IMR-90 (cell line): Measurements from ENCODE around the gene PAQR5.

ENCODE experiments used
- POLR2A ChIP-seq: IDR thresholded peaks from 2 replicates; pipeline ENCODE4 v1.6.1; 2012; ENCODE audit warnings: mild to moderate bottlenecking, low read depth, low read length
- RFX5 ChIP-seq: IDR thresholded peaks from 2 replicates; pipeline ENCODE4 v1.8.0; 2012; ENCODE audit warnings: low read depth, mild to moderate bottlenecking, low read length, moderate library complexity
- TF ChIP-seq, protein P1 (sequence below): conservative IDR thresholded peaks from 2 replicates; pipeline ENCODE4 v1.5.1; 2012; ENCODE audit warnings: mild to moderate bottlenecking, low read depth, low read length, improper control_type of control experiment

DNA sequence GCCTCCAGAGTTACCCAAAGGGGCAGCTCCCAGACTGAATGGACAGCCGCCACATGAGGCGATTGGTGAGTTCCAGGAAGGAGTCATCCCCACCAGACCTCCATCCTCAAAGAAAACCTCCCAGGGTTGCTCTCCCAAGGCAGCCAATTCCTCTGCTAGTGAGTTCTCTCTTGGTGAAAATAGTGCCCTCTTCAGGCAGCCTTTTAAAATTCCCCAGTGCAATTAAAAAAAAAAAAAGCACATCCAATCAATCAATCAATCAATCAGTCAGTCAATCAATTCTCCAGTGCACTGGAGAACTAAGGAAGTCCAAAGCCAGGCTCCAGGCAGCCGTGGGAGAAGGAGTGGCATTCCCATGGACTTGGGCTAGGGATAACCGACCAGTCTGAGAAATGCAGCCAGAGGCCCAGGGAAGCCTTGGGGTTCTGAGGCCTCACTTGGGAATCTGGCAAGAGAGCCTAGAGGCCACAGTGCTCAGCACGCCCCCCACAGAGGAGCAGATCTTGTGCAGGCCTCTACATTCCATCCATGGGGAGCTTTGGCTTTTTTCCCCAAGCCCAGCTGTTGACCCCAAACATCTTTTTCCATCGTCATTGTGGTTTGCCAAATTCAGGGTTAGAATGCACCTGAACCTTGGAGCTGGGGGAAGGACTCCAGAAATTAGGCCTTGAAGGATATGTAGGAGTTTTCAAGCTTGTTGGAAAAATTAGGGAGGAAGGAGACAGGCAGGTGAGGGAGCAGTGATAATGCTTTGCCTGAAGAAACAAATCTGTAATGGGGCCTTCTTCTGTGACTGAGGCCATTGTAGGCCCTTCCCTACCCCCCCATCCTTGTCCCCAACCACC, 4.8 kb downstream of the PAQR5 start:
- TF ChIP-seq, protein P1, sequence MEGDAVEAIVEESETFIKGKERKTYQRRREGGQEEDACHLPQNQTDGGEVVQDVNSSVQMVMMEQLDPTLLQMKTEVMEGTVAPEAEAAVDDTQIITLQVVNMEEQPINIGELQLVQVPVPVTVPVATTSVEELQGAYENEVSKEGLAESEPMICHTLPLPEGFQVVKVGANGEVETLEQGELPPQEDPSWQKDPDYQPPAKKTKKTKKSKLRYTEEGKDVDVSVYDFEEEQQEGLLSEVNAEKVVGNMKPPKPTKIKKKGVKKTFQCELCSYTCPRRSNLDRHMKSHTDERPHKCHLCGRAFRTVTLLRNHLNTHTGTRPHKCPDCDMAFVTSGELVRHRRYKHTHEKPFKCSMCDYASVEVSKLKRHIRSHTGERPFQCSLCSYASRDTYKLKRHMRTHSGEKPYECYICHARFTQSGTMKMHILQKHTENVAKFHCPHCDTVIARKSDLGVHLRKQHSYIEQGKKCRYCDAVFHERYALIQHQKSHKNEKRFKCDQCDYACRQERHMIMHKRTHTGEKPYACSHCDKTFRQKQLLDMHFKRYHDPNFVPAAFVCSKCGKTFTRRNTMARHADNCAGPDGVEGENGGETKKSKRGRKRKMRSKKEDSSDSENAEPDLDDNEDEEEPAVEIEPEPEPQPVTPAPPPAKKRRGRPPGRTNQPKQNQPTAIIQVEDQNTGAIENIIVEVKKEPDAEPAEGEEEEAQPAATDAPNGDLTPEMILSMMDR, result peak; percentile 34
- TF ChIP-seq RFX5, result no peak
- no peak for TF ChIP-seq POLR2A
